Measurements from ENCODE around the gene PLEKHG4B. TPM values are rescaled to one million over a fixed set of nuclear protein-coding genes. Genes with fewer than 3 reads are reported as not detected.

PLEKHG4B gene
- total RNA-seq, 2 donors from 2014 or later, result under 0.01 to 0.28 TPM

DNA sequence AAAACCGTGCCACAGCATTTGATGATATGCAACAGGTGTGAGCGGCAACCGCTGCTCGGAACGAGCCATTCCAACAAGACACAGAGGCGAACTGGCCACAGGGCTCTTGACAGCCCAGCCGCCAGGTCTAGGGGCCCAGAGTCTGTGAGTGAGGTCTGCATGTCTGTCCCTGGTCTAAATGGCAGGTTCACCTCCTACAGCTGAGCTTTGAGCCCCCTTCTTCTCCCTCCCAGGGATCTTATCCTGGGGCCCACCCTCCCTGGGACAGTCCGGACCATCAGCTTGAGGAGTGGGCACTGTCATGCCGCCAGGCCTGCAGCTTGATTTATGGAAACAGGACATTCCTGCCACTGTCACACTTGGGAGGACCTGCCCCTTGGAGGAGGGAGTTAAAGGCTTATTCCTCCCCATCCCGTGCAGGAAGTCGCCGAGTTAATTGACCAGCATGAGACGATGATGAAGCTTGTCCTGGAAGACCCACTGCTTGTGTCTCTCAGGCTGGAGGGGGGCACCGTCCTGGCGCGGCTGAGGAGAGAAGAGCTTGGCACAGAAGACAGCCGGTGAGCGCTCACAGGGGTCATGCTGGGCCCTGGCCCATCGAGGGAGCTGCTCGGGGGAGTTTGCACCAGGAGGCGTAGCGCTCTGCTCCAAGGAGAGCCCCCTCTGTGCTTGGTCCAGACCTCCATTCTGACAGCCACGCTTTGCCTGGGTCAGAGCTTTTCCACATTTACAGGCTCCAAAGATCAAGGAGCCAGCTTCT, 63.9 kb downstream of the PLEKHG4B start:
- Histone ChIP-seq H3K36me3 (no peaks in the 10 kb centered on the region), H3K4me3 (no peak overlapping the region), H3K27me3 (replicated peaks; ENCODE audit: insufficient read depth) (no peaks in the 10 kb centered on the region), H3K27ac (no peak overlapping the region), H3K9me3 (no peaks in the 10 kb centered on the region), H3K4me1 (ENCODE audit: control insufficient read depth in 1 of 2, low read depth in 2 of 2) (no peaks in the 10 kb centered on the region)
- ATAC-seq (ENCODE audit: insufficient number of reproducible peaks, low FRiP score, low read depth) (no peak), DNase-seq (ENCODE audit: low spot score) (no peak)
- no peak for TF ChIP-seq CTCF (IDR thresholded peaks at IDR 0.05)

DNA sequence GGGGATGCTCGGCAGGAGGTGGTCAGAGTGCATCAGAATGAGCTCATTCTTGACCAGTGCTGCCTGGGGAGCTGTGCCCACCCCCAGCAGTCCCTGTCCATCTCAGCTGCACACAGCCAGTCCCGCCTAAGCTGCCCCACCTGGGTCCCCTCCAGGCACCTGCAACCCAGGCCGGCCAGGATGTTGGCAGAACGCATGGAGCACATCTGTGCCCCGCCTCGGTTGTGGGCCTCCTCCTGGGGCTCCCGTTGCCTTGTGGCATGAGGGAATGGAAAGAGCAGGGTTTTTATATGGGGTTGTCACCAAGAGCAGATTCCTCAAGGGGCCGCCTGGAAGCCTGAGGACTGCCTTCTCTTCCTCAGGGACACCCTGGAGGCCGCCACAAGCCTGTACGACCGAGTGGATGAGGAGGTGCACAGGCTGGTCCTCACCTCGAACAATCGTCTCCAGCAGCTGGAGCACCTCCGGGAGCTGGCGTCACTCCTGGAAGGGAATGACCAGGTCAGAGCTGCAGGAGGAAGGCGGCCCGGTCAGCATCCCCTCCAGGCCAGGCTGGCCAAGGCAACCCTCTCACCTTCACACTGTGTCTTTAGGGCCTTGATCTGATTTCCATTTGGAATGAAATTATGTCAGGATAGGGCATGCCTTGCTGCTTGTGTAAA, 64.6 kb downstream of the PLEKHG4B start:
- no peak for TF ChIP-seq CTCF (IDR thresholded peaks at IDR 0.05)
- ATAC-seq (ENCODE audit: insufficient number of reproducible peaks, low FRiP score, low read depth) (no peak), DNase-seq (ENCODE audit: low spot score) (no peak)
- H3K9me3 ChIP-seq, result no peaks in the 10 kb centered on the region
- no peak overlapping the region for H3K27ac ChIP-seq
- H3K36me3 ChIP-seq, result no peaks in the 10 kb centered on the region
- no peaks in the 10 kb centered on the region for H3K27me3 ChIP-seq (replicated peaks; ENCODE audit: insufficient read depth)
- no peak overlapping the region for H3K4me3 ChIP-seq
- no peaks in the 10 kb centered on the region for H3K4me1 ChIP-seq (ENCODE audit: control insufficient read depth in 1 of 2, low read depth in 2 of 2)

DNA sequence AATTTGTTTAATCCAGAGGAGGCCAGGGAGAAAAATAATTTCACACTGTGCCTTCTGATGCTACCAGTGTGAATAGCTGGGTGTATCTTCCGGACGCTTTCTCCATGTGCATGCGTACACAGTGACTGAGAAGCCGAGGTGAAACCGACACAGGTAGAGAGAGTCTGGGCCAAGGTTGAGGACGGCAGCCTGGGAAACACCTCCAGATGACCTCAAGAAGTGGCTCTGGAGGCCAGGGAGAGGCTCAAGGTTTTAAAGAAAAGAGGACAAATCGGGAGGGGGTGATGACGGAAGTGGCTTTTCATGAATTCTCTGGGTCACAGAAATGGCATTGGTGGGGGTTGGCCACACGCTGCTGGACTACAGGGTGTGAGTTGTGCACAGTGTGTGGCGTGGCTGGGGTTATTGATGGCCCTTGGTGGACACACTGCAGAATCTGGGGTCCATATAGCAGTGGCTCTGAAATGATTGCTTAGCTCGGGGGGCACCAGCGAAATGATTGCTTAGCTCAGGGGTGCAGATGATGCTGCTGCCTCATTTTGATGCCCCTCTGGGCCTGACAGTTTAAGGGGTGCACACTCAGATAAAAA, 65.3 kb downstream of the PLEKHG4B start:
- DNase-seq (ENCODE audit: low spot score), result no peak
- TF ChIP-seq CTCF (IDR thresholded peaks at IDR 0.05), result no peak

GRCh38 chr5:157801-158200, 65.8 kb downstream of the PLEKHG4B start:
- no peak for DNase-seq (ENCODE audit: low spot score)

More for the DNA sequence above, 65.3 kb downstream of the PLEKHG4B start:
- Histone ChIP-seq H3K36me3 (no peaks in the 10 kb centered on the region), H3K27ac (no peak overlapping the region), H3K4me1 (ENCODE audit: control insufficient read depth in 1 of 2, low read depth in 2 of 2) (no peaks in the 10 kb centered on the region), H3K27me3 (replicated peaks; ENCODE audit: insufficient read depth) (no peaks in the 10 kb centered on the region), H3K9me3 (no peaks in the 10 kb centered on the region), H3K4me3 (no peak overlapping the region)
- no peak for ATAC-seq (ENCODE audit: insufficient number of reproducible peaks, low FRiP score, low read depth)

More at GRCh38 chr5:157801-158200, 65.8 kb downstream of the PLEKHG4B start:
- no peak for TF ChIP-seq CTCF (IDR thresholded peaks at IDR 0.05)
- H3K4me3 ChIP-seq, result no peak overlapping the region
- H3K4me1 ChIP-seq (ENCODE audit: control insufficient read depth in 1 of 2, low read depth in 2 of 2), result no peaks in the 10 kb centered on the region
- no peaks in the 10 kb centered on the region for H3K36me3 ChIP-seq
- no peak for ATAC-seq (ENCODE audit: insufficient number of reproducible peaks, low FRiP score, low read depth)
- no peaks in the 10 kb centered on the region for H3K9me3 ChIP-seq
- no peaks in the 10 kb centered on the region for H3K27me3 ChIP-seq (replicated peaks; ENCODE audit: insufficient read depth)
- no peak overlapping the region for H3K27ac ChIP-seq

All from thoracic aorta (tissue), 2 donors.